GM21447 (cell line): ENCODE measurements around the gene GCK.
"Not testable (repeated sequence)": the region's sequence is repeated elsewhere in the genome, so short reads cannot be mapped to it uniquely, and the experiment has no call there.

ENCODE experiments used
- ATAC-seq: cut with Tn5 transposase; IDR thresholded peaks from one replicate; pipeline ENCODE4 v1.9.1; 2021; ENCODE audit not compliant: unreplicated experiment

GCK gene

DNA sequence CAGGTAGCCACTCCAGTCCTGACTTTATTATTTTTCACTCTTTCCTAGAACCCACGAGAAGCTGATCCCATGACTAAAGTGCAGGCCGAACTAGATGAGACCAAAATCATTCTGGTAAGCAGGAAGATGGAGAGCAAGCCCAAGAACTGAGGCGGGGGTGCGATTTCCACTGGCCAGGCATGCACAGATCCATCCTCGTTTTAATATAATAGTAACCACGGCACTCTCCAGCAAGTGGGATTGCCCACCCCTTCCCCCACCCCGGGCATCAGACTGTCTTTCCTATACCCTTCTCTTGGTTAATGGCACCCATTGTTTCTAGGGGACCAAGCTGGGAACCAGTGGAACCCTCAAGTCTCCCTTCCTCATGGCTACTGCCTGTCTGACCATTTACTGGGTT, 18.8 kb upstream of the GCK start:
- no peak for ATAC-seq

DNA sequence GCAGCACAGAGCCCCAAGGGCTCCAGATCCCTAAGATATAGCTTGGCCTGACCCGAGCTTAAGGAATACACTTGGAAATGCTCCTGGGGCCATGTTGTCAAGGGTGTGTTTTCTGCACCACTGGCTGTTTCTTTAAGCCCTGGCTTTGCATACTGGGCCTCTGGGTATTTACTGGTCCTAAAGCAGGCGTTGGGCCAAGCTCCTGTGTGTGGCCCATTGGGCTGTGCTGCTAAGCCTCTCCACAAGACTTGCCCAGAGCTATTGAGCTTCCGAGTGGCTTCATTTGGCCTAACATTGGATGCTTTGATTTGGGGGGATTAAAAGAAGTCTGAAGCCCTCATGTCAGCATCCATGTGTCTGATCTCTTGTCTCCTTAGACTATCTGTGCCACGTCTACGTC, 16.8 kb upstream of the GCK start:
- ATAC-seq, result no peak

DNA sequence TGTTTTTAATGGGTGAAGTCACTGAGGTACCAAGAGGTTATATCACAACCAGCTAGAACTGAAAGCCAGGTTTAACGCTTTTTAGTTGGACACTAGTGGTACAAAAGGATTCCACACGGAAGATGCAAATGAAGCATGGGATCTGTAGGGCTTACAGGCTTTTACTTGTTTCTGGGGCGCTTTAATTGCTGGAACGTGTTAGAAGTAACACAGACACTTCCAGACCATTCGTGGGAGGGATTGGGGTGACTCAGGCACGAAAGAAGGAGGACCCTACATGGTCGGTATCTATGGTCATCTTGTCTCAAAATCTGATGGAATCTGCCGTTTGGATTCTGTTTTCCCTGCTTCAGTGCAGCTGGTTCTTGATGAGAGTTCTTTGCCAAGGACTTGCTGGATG, 12.6 kb upstream of the GCK start:
- ATAC-seq, result no peak

DNA sequence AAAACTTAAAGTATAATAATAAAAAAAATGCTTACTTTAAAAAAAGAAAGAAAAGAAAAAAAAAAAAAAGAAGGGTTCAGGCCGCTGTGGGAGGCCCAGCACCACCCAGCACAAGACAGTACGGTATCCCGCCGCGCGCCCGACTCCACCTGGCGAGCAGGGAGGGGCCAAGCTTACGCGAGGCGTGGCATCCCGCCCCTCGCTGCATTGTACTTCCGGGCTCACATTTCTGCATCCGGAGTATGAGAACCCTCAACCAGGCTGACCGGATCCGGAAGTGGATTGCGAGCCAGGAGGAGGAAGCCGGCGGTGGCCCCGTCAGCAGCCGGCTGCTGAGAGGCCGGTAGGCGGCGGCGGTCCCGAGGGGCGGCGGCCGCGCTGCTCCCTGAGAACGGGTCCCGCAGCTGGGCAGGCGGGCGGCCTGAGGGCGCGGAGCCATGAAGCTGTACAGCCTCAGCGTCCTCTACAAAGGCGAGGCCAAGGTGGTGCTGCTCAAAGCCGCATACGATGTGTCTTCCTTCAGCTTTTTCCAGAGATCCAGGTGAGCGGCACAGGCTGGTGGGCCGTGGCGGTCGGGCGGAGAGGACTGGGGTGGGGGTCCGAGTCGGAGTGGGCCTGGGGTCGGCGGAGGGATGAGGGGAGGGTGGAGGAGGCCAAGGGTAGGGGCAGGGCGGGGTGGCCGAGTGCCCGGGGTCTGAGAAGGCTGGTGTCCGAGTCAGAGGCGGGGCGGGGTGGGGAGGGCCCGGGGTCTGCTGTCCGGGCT, 11.6 kb upstream of the GCK start, which contains the start of gene YKT6:
TSS of gene YKT6 (plus strand) at position 280 of the 763 bp plus-strand sequence. CDS start at position 438, 158 bp downstream.
- peak; percentile 100 for ATAC-seq

DNA sequence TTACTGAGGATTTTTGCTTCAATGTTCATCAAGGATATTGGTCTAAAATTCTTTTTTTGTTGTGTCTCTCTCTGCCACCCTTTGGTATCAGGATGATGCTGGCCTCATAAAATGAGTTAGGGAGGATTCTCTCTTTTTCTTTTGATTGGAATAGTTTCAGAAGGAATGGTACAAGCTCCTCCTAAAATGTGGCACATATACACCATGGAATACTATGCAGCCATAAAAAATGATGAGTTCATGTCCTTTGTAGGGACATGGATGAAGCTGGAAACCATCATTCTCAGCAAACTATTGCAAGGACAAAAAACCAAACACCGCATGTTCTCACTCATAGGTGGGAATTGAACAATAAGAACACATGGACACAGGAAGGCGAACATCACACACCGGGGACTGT, 10.9 kb upstream of the GCK start:
- not testable (repeated sequence) for ATAC-seq

DNA sequence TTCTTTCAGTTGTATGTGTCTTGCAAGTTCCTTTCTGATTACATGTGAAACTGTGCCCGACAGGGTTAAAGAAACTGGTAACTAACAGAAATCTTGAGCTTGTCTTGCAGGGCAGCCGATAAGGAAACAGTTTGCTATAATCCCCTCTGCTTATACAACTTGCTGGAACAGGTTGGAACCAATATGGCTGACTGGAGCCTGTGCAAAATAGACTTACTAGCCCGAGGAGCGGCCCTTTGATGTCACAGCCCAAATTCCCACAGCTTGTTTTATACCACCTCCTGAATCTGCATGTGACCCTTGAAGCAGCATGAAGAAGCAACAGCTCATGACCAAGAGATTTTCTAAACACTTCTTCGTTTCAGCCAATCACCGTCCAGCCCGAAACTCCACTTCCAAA, 8.2 kb upstream of the GCK start:
- no peak for ATAC-seq

DNA sequence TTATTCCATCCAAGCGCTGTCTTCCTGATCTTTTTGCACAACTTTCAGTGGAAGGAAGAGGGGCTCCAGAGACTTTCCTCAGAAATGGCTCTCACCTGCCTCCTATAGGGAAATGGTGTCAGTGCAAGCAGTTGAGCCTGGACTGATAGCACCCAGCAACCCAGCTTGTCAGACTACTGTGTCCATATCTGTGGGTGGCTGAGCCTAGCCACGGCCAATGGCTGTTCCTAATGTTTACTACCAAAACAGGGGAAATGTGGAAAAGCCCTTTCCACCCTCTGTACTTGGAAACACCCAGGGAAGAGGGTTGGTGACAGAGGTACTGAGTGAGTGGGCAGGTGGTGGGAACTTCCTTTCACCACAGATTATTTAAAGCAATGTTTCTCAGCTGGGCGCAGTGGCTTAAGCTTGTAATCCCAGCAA, 7.2 kb upstream of the GCK start:
- no peak for ATAC-seq

DNA sequence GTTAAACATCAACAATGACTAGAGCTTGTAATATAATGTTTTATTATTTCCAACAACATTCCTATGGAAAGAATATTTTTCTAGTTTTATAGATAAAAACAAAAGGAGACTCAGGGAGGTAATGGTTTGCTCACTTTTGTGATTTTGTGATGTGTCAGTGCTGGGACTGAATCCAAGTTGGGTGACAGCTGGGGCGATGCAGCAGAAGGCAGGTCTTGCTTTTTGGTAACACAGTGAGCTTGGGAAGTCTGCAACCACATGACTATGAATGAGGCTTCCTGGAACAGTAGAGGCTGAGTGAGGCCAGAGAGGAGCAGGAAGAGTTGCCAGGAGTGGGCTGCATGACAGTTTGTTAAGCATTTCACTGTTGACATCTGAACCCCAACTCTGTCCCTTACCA, 6.7 kb upstream of the GCK start:
- ATAC-seq, result no peak

DNA sequence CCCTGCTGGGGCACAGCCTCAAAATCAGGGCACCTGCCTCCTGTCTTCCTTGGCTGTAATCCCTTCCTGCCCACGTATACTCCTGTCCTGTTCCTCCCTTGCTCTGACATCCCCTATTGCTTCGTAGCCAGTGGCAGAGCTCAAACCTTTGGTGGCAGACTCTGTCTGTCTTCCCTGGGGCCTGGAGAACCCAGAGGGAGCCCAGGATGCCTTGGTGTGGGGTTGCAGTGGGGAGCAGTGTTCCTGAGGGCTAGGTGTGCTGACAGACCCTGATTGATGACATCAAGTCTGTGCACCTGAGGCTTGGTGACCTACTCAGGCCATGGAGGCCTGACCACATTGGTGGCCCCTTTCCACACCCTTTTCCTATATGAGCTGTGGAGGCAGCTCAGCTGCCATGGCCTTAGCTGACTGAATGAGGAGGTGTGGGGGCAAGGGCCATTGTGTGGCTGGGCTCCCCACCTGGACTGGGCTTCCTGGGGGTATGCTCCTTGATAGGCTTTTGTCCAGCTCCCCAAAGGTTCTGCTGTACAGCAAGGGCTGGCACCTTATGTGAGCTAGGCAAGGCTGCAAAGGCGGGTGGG, 5.4 kb upstream of the GCK start:
- no peak for ATAC-seq

DNA sequence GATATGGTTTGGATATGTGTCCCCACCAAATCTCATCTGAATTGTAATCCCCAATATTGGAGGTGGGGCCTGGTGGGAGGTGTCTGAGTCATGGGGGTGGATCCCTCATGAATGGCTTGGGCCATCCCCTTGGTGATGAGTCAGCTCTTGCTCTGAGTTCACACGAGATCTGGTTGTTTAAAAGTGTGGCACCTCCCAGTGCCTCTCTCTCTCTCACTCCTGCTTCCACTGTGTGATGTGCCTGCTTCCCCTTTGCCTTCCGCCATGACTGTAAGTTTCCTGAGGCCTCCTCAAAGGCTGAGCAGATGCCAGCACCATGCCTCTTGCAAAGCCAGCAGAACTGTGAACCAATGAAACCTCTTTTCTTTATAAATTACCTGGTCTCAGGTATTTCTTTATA, 4.8 kb upstream of the GCK start:
- ATAC-seq, result no peak

DNA sequence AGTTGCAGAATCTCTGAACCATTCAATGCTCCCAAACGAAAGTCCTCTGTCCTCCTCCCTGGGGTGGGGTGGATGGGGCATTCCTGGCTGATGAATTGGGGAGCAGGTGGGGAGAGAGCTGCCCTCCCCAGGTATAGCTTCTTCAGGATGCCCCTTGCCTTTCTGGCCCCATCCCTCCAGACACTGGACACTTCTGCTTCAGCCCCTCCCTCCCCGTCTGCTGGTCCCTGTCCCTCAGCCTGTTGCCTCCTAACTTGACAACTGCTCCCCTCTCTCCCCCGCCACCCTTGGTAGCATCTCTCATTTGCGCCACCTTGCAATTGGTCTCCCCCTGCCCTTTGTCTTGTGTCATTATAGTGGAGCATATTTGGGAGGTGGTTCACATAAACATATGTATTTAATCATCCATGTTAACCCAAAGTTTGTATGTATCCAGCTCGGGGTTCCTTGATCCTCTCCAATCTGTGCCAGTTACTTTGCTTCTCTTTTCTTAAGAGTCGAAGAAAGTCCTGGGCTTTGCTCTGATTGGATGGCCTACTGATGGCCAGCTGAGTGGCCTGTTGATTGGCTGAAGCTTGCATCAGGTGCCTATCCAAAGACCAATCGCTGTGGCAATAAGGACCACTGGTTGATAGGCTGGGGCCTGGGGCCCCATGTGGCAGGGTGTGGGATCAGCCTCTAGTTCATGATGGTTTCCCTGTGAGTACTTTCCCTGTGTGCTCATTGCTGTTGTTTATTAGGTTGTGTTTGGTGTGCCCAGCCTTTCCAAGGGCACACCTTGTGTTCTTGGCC, 4.0 kb upstream of the GCK start:
- ATAC-seq, result no peak

DNA sequence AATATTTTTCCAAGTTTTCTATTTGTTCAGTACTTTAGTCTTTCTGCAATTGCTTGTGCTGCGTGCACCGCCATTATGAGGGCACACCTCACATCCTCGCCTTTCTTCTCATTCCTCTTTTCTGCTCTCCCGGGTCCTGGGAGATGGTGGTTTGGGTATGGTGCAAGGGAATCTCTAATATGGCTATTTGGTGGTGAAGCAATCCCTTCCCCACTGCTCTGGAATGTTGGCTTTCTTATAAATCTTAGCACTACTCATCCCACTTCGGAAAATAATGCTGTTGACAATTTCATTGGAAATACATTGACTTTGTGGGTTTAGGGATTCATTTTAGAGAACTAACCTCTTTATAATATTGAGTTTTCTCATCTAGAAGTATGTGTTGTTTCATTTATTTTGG, 1.9 kb upstream of the GCK start:
- no peak for ATAC-seq

DNA sequence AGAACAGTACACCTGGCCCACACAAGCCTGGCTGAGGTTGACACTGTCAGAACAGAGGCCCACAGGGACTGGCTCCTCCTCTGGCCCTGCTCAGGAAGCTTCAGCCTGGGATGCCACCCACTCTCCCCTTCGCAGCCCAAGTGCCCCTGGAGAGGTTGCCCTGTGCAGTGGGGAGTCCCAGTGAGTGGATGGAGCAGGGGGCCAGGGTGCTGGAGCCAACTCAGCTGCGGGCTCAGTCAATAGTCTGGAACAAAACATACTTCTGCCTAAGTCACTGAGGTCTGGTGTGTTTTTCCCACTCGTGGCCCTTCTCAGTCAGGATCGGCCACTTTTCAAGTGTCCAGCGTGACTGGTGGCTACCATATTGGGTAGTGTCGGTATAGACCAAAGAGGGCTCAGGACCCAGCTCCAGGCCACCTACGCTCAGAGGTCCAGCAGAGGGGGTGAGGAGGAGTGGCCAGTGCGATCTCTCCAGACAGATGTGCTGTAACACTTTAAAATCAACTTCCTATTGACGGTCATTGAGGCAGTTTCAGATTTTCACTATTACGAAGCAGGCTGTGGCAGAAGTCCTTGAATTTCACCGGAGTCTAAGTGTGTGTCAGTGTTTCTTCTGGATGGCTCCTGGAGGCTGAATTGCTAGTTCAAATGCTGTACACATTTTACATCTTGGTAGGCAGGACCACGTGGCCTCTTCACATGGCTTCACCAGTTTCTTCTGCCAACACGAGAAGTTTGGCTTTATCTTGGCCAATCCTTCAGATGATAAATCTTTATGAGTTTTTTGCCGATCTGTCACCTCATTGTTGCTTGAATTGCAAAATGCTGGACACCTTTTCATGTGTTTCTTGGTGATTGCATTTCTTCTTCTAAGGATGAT, 994 bp upstream of the GCK start:
- ATAC-seq, result no peak

DNA sequence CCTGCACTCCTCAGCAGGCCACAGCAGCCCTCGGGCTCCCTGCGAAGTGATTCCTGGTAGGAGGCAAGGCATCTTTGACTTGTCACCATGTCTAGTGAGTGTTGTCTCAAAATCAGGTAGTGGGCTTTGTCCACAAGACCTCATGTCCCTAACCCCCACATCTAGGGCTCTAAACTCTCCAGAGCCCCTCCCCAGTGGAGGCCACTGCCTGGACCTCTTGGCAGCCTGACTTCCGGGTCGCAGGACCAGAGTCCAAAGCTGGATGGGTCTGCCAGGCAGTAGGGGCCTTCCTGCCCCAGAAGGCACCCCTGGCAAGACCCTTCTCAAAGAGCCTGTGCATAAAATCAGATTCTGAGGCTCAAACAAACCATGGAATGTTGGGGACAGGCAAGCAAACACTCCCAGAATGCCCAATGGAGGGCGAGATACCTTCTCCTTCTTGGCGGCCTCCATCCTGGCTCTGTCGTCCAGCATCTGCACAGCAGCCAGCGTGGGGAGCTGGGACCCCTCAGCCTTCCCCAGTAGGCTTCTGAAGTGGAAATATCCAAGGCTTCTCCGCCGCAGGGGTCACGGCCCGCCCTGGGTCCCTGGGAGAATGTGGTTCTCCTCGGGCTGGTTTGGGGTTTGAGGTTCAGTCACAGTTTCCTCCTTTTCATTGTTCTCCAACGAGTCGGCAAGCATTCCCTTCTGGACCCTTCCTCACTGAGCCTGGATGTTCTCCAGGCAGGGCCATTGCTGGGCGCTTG, 586 bp downstream of the GCK start:
- no peak for ATAC-seq

DNA sequence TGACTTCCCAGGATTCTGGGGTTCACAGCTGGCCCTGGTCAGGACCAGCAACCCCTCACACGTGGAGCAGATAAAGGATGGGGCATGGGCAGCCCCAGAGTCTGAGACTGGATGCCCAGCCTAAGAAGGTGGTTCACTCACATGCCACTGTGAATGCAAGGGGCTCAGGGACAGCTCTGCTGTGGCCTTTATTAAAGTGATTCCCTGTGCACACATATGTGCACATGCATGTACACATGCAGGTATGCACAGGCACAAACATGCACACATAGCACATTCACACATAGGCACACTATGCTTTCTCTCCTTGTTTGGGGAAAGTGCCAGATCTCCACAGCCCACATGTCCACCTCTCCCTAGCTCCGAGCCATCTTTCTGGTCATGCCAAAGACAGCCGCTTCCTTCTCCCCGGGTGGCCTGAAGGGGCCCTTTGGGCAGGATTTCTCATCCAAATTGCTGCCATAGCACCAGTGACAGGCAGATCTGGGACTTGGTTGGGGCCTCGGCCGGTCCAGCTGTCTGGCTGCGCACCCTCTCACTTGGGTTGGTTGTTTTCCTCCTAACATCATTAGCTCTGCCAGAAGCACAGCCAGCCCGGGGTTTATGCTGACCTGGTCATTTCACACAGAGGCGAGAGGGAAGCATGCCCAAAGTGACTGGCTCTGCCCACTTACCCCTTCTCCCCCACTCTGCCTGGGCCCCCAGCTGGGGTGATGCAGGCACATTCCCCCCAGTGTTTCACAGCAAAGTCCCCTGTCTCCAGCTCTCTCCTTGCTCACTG, 1.4 kb downstream of the GCK start:
- ATAC-seq, result no peak

DNA sequence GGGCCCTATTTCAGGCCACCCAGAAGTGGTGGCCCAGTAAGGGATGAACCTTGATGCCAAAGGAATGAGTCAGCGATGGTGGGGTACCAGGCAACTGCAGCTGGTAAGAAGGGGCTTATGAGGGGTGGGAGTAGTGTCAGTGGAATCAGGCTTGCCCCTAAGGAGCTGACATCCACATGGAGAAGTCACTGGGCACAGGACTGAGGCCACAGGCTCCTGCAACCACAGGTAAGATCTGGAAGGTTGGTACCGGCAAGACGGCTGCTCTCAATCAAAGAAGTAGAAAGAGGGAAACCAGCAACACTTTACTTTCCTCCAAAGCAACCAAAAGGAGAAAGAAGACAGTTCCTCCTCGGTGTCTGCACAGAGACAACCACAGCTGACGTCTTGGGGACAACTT, 2.5 kb downstream of the GCK start:
- ATAC-seq, result no peak

DNA sequence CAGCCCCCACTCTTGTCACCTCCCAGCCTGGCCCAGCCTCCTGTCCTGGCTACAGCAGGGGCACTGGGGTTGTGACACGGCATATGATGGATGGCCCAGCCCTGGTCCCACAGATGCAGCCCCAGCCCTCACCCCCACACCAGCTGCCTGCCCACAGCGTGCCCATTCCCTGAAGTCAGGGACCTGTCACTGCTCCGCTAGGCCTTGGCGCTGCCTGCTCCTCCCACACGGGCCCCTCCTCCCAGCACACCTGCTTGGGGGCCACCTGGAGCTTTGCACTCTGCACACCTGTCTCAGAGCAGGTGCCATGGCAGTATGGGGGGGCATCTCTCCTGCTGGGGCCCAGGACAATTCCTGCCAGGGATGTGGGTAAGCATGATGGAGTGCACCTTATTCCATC, 3.5 kb downstream of the GCK start:
- ATAC-seq, result no peak

DNA sequence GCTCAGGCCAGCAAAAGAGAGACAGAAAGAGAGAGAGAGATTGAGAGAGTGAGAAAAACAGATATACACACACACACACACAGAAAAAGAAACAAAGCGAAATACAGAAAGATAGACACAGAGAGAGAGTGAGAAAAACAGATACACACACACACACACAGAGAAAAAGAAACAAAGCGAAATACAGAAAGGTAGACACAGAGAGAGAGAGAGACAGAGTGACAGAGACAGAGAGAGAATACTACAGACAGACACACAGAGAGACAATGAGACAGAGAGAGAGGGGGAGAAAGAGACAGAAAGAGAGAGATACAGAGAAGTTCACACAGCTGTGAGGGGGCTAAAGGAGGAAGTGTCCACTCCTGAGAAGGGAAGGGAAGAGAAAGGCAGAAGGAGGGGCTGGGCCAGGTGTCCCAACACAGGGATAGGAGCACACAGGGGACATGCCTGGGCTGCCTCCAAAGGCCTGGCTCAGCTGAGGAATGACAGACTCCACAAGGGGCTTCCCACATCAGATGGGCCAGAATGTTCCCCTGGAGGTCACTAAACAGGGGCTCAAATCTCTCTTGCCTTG, 4.3 kb downstream of the GCK start:
- no peak for ATAC-seq

DNA sequence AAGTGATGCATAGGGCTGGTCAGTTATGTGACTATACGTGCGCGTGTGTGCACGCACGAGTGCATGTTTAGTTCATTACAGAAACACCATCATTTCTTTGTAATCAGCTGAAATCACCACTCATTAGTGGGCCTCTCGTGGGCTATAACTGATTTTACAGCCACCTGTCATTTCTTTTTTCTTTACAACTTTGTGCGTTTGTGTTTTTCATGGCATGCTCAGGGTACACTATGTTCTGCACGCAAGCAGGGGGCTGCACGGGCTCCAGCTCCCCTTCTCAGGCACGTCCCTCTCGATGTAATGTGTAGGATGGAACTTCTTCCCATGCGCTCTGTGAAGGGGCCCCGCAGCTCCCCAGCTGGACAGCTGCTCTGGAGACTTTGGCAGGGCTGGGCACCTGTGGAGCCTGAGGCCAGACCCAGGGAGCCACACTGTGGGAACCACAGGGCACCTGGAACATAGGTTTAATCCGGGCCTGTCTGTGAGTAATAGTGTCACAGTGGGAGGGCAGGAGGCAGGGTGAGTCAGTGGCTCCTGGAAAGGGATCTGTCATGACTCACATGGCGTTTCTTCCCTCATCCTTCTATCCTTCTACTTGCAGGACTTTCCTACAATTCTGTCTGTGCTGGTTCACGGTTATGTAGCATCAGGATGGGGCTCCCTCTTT, 4.9 kb downstream of the GCK start:
- no peak for ATAC-seq
